Choroid plexus epithelial cell (primary cell): ENCODE measurements around the gene TYR.
"Not testable (repeated sequence)": the region's sequence is repeated elsewhere in the genome, so short reads cannot be mapped to it uniquely, and the experiment has no call there.

ENCODE experiments used
- DNase-seq: peaks from one replicate; pipeline ENCODE4 v3.0.0-alpha.2; 2010; ENCODE audit warnings: low read depth
- H3K4me3 ChIP-seq: 2 replicates; pipeline ENCODE4 v1.5.1; 2011; ENCODE audit warnings: low read depth, mild to moderate bottlenecking, control low read depth, low read length, moderate library complexity
- TF ChIP-seq, protein P1 (sequence below): conservative IDR thresholded peaks from 2 replicates; pipeline ENCODE4 v1.5.1; 2011; ENCODE audit warnings: low read depth, mild to moderate bottlenecking, control low read depth, inconsistent platforms, low read length, moderate library complexity

TYR gene

GRCh38 chr11:89203814-89204213 is 26.1 kb downstream of the TYR start:
- DNase-seq, result no peak

GRCh38 chr11:89205378-89205777 is 27.7 kb downstream of the TYR start:
- TF ChIP-seq, protein P1, sequence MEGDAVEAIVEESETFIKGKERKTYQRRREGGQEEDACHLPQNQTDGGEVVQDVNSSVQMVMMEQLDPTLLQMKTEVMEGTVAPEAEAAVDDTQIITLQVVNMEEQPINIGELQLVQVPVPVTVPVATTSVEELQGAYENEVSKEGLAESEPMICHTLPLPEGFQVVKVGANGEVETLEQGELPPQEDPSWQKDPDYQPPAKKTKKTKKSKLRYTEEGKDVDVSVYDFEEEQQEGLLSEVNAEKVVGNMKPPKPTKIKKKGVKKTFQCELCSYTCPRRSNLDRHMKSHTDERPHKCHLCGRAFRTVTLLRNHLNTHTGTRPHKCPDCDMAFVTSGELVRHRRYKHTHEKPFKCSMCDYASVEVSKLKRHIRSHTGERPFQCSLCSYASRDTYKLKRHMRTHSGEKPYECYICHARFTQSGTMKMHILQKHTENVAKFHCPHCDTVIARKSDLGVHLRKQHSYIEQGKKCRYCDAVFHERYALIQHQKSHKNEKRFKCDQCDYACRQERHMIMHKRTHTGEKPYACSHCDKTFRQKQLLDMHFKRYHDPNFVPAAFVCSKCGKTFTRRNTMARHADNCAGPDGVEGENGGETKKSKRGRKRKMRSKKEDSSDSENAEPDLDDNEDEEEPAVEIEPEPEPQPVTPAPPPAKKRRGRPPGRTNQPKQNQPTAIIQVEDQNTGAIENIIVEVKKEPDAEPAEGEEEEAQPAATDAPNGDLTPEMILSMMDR, result no peak
- H3K4me3 ChIP-seq, result no peak overlapping the region
- peak; percentile 9 for DNase-seq

More at GRCh38 chr11:89203814-89204213, 26.1 kb downstream of the TYR start:
- no peak overlapping the region for H3K4me3 ChIP-seq
- TF ChIP-seq, protein P1, result no peak

DNA sequence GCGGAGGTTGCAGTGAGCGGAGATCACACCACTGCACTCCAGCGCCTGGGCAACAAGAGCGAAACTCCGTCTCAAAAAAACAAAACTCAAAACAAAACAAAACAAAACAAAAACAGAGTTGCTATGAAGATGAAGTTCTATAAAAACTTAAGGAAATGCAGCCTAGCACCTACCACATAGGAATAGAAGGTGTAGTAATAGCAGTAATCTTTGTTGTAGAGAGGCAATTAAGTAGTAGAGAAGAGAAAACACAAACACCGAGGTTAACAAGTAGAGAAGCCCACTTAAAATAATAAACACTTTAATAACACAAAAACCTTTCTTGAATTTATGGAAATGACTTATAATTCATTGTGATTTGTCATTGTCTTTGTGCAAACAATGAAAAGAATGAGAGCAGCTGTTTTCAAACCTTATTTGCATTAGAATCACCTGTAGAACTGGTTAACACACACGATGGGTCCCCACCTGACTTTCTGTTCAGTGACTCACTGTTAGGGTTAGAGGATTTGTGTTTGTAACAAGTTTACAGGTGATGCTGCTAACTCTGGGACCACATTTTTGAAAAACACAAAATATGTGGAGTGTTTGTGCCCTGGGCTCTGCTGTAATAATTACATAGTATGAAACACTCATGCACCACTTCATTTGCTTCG is 43.1 kb downstream of the TYR start:
- no peak for DNase-seq
- no peak overlapping the region for H3K4me3 ChIP-seq
- TF ChIP-seq, protein P1, result no peak

- no peak overlapping the region for H3K4me3 ChIP-seq
- TF ChIP-seq, protein P1, result no peak
- DNase-seq, result no peak
Observed at GRCh38 chr11:89235083-89235482, 57.4 kb downstream of the TYR start.

- TF ChIP-seq, protein P1, result no peak
- H3K4me3 ChIP-seq, result no peak overlapping the region
- DNase-seq, result peak; percentile 6
Observed at GRCh38 chr11:89235976-89236375, 58.3 kb downstream of the TYR start.

GRCh38 chr11:89247007-89247406 is 69.3 kb downstream of the TYR start:
- not testable (repeated sequence) for H3K4me3 ChIP-seq, DNase-seq

DNA sequence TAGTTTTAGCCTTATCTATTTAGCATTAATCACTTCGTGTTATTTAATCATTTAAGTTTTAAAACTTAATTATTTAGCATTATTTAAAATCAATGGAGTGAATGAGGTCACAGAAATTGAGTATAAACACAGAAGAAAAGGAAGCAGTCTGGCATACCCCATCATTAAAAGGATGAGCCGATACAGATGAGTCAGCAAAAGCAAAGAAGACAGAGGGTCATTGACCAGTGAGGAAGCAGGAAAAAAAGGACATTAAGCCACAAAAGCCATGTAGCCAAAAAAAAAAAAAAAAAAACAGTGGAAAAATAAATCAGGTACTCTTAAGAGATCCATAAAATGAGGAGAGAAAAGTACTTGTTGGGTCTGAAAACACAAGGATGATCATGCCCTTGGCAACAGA is 71.5 kb downstream of the TYR start:
- DNase-seq, result no peak
- H3K4me3 ChIP-seq, result no peak overlapping the region
- TF ChIP-seq, protein P1, result no peak

- H3K4me3 ChIP-seq, DNase-seq: not testable (repeated sequence)
Observed at GRCh38 chr11:89261483-89261882, 83.8 kb downstream of the TYR start.
